Left ventricle myocardium inferior (tissue), 1 donor: ENCODE results near the gene GPR176. TPM values are rescaled to one million over a fixed set of nuclear protein-coding genes. Genes with fewer than 3 reads are reported as not detected.

Experiments
- DNase-seq: peaks from one replicate; pipeline ENCODE4 v3.0.0-alpha.2; 2020
- H3K27ac ChIP-seq: fragments of 200-600 bp; replicated peaks from 2 replicates; pipeline ENCODE4 v1.8.0; 2021
- H3K27me3 ChIP-seq: fragments of 200-600 bp; 2 replicates; pipeline ENCODE4 v1.8.0; 2021; ENCODE audit warnings: low read depth
- H3K36me3 ChIP-seq: fragments of 200-600 bp; 2 replicates; pipeline ENCODE4 v1.8.0; 2021
- H3K4me1 ChIP-seq: fragments of 200-600 bp; 2 replicates; pipeline ENCODE4 v1.8.0; 2021
- H3K4me3 ChIP-seq: fragments of 200-600 bp; 2 replicates; pipeline ENCODE4 v1.8.0; 2021; ENCODE audit warnings: mild to moderate bottlenecking, moderate library complexity
- H3K9me3 ChIP-seq: fragments of 200-600 bp; replicated peaks from 2 replicates; pipeline ENCODE4 v1.8.0; 2021
- intact Hi-C: fragments of 100-400 bp; cut with micrococcal nuclease; formaldehyde crosslinking; loops from one replicate; pipeline ENCODE4 v1.11.0; 2022
- total RNA-seq: library from RNA; stranded (reverse); fragmentation: NEBNext Ultra II Directional; extraction: Animal tissue kit (Norgen Biotek cat#: 25700); gene quantifications from one replicate; pipeline ENCODE4 v1.2.1, GENCODE V29; 2021
- TF ChIP-seq, protein P1 (sequence below): fragments of 200-600 bp; IDR thresholded peaks from 2 replicates; pipeline ENCODE4 v1.8.0; 2021; ENCODE audit warnings: antibody characterized with exemption, mild to moderate bottlenecking, borderline replicate concordance
- donor health status: DM: no; HTN: yes; CAD: no; lungs with severe emphysema.

Gene GPR176
- total RNA-seq, 1 donor from 2014 or later: 1.6 TPM

DNA sequence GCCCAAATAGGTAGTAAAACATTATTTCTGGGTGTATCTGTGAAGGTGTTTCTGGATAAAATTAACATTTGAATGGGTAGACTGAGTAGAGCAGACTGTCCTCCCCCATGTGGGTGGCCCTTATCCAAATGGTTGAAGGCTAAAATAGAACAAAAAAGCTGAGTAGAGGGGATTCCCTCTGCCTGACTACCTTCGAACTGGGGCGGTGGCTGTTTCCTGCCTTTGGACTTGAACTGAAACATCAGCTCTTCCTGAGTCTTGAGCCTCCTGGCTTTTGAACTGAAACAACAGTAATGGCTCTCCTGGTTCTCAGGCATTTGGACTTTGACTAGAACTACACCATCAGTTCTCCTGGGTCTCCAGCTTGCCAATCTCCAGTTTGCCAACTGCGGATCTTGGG, 4.4 kb upstream of the GPR176 start:
- TF ChIP-seq, protein P1, sequence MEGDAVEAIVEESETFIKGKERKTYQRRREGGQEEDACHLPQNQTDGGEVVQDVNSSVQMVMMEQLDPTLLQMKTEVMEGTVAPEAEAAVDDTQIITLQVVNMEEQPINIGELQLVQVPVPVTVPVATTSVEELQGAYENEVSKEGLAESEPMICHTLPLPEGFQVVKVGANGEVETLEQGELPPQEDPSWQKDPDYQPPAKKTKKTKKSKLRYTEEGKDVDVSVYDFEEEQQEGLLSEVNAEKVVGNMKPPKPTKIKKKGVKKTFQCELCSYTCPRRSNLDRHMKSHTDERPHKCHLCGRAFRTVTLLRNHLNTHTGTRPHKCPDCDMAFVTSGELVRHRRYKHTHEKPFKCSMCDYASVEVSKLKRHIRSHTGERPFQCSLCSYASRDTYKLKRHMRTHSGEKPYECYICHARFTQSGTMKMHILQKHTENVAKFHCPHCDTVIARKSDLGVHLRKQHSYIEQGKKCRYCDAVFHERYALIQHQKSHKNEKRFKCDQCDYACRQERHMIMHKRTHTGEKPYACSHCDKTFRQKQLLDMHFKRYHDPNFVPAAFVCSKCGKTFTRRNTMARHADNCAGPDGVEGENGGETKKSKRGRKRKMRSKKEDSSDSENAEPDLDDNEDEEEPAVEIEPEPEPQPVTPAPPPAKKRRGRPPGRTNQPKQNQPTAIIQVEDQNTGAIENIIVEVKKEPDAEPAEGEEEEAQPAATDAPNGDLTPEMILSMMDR: no peak
- DNase-seq: no peak
- Histone ChIP-seq H3K27me3 (peaks cover 11% of the 10 kb centered on the region), H3K4me3 (no peak overlapping the region), H3K27ac (no peak overlapping the region), H3K9me3 (no peaks in the 10 kb centered on the region), H3K36me3 (no peaks in the 10 kb centered on the region), H3K4me1 (peaks cover 21% of the 10 kb centered on the region)
- intact Hi-C loops: no loop called here

DNA sequence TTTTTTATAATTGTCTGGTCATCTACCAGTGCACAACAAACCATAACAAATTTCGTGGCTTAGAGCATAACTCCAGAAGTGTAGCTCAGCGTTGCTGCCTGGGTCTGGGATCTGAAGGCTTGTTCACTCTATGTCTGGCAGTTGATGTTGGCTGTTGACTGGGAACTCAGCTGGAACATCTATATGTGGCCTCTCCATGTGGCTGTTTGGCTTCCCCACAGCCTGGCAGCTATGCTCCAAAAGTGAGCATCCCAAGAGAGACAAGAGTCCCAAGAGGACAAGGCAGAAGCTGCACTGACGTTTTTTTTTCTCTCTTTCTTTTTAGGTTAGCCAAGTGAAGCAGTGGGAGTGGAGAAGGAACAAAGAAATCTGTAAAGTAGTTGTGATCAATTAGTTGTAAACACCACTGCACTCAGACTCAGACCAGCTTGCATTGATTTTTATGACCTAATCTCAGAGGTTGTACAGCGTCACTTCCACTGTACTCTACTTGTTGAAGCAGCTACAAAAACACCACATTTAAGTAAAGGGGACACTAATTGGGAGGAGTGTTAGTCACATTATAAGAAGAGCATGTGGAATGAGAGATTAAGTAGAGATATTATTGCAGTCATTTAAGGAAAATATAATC, 2.5 kb upstream of the GPR176 start:
- no peaks in the 10 kb centered on the region for H3K9me3 ChIP-seq
- intact Hi-C loops: no loop called here
- H3K4me1 ChIP-seq: peaks cover 23% of the 10 kb centered on the region
- TF ChIP-seq, protein P1: no peak
- no peak overlapping the region for H3K4me3 ChIP-seq
- peaks cover 20% of the 10 kb centered on the region for H3K27me3 ChIP-seq
- no peak overlapping the region for H3K27ac ChIP-seq
- H3K36me3 ChIP-seq: no peaks in the 10 kb centered on the region
- no peak for DNase-seq

DNA sequence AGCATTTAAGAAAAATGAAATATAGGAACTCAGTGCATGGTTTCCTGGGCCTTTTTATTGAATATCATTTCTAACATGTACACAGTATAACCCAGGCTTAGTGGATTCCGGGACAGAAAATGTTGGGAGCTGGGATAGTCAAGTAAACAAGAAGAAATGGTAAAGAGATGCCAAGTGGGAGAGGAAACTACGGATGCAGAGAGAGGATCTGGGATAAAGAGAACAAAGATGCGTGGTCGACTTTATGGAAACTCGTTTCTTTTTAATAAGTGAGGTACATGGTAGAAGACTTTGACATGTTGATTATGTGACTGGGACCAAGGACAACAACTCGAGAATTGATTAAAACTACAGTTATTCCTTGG, 1.2 kb upstream of the GPR176 start:
- Histone ChIP-seq H3K27me3 (peaks cover 27% of the 10 kb centered on the region), H3K4me3 (peak overlapping the region; percentile 77), H3K4me1 (peaks cover 23% of the 10 kb centered on the region), H3K9me3 (no peaks in the 10 kb centered on the region), H3K36me3 (no peaks in the 10 kb centered on the region), H3K27ac (peak overlapping the region; percentile 76)
- intact Hi-C loops: no loop called here
- TF ChIP-seq, protein P1: no peak
- DNase-seq: no peak

DNA sequence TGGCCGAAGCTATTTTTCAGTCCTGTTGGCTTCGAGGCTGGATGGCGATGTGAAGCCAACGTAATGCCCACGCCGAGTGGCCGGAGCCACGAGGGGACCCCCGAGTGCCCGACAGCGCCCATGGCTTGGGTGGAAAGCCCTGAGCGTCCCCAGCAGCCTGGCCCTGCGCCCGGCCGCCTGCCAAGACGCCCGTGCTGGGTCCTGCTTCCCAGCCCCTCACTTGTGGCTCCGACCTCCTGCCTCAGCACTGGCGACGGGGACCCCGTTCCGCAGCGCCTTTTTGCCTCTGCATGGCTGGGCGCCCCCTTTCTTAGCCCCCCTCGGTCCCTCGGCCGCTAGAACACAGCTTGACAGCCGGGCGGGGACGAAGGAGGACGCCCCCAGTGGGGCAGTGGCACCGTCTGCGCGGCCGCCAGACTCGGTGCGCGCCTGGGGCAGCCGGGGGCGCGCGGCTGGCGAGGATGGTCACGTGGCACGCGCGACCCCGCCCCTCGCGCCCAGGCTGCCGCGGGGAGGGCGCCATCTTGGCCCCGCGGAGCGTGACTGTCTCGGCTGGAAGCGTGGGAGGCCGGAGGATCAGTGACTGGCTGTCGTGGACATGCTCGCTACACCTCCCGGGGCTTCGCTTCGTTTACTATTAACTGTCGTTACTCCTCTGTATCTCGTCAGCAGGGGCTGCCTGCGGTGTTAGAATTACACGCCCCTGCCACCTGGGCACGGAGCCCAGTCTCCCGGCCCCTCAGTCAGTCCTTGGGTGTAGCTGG, 626 bp upstream of the GPR176 start:
- peaks cover 29% of the 10 kb centered on the region for H3K27me3 ChIP-seq
- TF ChIP-seq, protein P1: no peak
- intact Hi-C loops: no loop called here
- no peaks in the 10 kb centered on the region for H3K36me3 ChIP-seq
- H3K4me3 ChIP-seq: peak overlapping the region; percentile 77
- peaks cover 23% of the 10 kb centered on the region for H3K4me1 ChIP-seq
- DNase-seq: peak; percentile 79
- H3K27ac ChIP-seq: peak overlapping the region; percentile 76
- H3K9me3 ChIP-seq: no peaks in the 10 kb centered on the region

DNA sequence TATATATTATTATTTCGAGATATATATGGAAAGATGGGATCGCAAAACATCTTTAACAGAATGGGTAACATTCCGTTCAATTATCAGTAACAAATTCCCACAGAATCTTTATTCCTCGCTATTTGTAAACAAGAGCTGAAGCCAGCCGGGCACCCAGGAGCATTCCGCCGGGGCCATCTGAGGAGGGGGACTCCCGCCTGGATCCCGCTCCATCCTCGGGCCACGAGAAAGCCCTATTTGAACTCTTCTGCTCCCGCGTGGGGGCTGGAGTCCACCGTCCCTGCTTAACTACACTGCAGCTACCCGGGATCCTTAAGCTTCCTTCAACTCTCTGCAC, 687 bp downstream of the GPR176 start:
- no peak for DNase-seq
- H3K36me3 ChIP-seq: no peaks in the 10 kb centered on the region
- H3K4me3 ChIP-seq: peak overlapping the region; percentile 77
- peak overlapping the region; percentile 76 for H3K27ac ChIP-seq
- TF ChIP-seq, protein P1: no peak
- peaks cover 23% of the 10 kb centered on the region for H3K4me1 ChIP-seq
- intact Hi-C loops: no loop called here
- H3K27me3 ChIP-seq: peaks cover 32% of the 10 kb centered on the region
- peaks cover 10% of the 10 kb centered on the region for H3K9me3 ChIP-seq
